ENCODE data around the gene LMTK2. TPM values are rescaled to one million over a fixed set of nuclear protein-coding genes. Genes with fewer than 3 reads are reported as not detected.

Gene LMTK2
- total RNA-seq, 1 donor, result 11.2 TPM

- H3K4me3 ChIP-seq (ENCODE audit: low read depth, low read length), result no peak overlapping the region
- no peak for DNase-seq (ENCODE audit: low read depth)
- TF ChIP-seq, protein P1, sequence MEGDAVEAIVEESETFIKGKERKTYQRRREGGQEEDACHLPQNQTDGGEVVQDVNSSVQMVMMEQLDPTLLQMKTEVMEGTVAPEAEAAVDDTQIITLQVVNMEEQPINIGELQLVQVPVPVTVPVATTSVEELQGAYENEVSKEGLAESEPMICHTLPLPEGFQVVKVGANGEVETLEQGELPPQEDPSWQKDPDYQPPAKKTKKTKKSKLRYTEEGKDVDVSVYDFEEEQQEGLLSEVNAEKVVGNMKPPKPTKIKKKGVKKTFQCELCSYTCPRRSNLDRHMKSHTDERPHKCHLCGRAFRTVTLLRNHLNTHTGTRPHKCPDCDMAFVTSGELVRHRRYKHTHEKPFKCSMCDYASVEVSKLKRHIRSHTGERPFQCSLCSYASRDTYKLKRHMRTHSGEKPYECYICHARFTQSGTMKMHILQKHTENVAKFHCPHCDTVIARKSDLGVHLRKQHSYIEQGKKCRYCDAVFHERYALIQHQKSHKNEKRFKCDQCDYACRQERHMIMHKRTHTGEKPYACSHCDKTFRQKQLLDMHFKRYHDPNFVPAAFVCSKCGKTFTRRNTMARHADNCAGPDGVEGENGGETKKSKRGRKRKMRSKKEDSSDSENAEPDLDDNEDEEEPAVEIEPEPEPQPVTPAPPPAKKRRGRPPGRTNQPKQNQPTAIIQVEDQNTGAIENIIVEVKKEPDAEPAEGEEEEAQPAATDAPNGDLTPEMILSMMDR (IDR thresholded peaks at IDR 0.05; ENCODE audit: insufficient read depth, low read depth, low read length), result no peak
Observed at GRCh38 chr7:98189559-98189958, 82.9 kb downstream of the LMTK2 start.

DNA sequence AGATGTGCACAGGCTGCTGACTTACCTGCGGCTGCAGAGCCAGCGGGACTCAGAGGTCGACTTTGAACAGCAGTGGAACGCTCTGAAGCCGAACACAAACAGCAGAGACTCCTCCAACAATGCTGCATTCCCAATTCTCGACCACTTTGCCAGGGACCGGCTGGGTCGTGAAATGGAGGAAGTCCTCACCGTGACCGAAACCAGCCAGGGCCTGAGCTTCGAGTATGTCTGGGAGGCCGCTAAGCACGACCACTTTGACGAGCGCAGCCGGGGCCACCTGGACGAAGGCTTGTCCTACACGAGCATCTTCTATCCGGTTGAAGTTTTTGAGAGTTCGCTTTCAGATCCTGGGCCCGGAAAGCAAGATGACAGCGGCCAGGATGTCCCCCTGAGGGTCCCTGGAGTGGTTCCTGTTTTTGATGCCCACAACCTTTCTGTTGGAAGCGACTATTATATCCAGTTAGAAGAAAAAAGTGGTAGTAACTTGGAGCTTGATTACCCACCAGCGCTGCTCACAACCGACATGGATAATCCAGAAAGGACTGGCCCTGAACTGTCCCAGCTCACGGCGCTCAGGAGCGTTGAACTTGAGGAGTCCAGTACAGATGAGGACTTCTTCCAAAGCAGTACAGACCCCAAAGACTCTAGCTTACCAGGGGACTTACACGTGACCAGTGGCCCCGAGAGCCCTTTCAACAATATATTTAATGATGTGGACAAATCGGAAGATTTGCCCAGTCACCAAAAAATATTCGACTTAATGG lies 85.2 kb downstream of the LMTK2 start:
- TF ChIP-seq, protein P1 (IDR thresholded peaks at IDR 0.05; ENCODE audit: insufficient read depth, low read depth, low read length), result no peak
- H3K4me3 ChIP-seq (ENCODE audit: low read depth, low read length), result no peak overlapping the region
- no peak for DNase-seq (ENCODE audit: low read depth)

GRCh38 chr7:98192781-98193457 lies 86.3 kb downstream of the LMTK2 start:
- TF ChIP-seq, protein P1 (IDR thresholded peaks at IDR 0.05; ENCODE audit: insufficient read depth, low read depth, low read length), result no peak
- DNase-seq (ENCODE audit: low read depth), result no peak
- H3K4me3 ChIP-seq (ENCODE audit: low read depth, low read length), result no peak overlapping the region

GRCh38 chr7:98193474-98194180 lies 87.0 kb downstream of the LMTK2 start:
- TF ChIP-seq, protein P1 (IDR thresholded peaks at IDR 0.05; ENCODE audit: insufficient read depth, low read depth, low read length), result no peak
- DNase-seq (ENCODE audit: low read depth), result no peak
- H3K4me3 ChIP-seq (ENCODE audit: low read depth, low read length), result no peak overlapping the region

GRCh38 chr7:98194186-98194585 lies 87.5 kb downstream of the LMTK2 start:
- H3K4me3 ChIP-seq (ENCODE audit: low read depth, low read length), result no peak overlapping the region
- DNase-seq (ENCODE audit: low read depth), result no peak
- TF ChIP-seq, protein P1 (IDR thresholded peaks at IDR 0.05; ENCODE audit: insufficient read depth, low read depth, low read length), result no peak

GRCh38 chr7:98194672-98195457 lies 88.2 kb downstream of the LMTK2 start:
- no peak overlapping the region for H3K4me3 ChIP-seq (ENCODE audit: low read depth, low read length)
- TF ChIP-seq, protein P1 (IDR thresholded peaks at IDR 0.05; ENCODE audit: insufficient read depth, low read depth, low read length), result no peak
- no peak for DNase-seq (ENCODE audit: low read depth)
